GM12892 (cell line): ENCODE results near the gene C15orf62.

ENCODE experiments used
- POLR2A ChIP-seq: IDR thresholded peaks from 2 replicates; pipeline ENCODE4 v1.6.1; 2011; ENCODE audit warnings: low read depth, low read length, control low read depth
- TAF1 ChIP-seq: IDR thresholded peaks from 2 replicates; pipeline ENCODE4 v1.6.1; 2011; ENCODE audit warnings: low read depth, mild to moderate bottlenecking, control low read depth, low read length, borderline replicate concordance

GRCh38 chr15:40767838-40768500 is 1.8 kb upstream of the C15orf62 start:
- TF ChIP-seq POLR2A (no peak), TAF1 (no peak)
